HepG2 (cell line): Measurements from ENCODE around the gene UCK2. TPM values are rescaled to one million over a fixed set of nuclear protein-coding genes. Genes with fewer than 3 reads are reported as not detected.

Experiments used
- CEBPG ChIP-seq: IDR thresholded peaks from 2 replicates; pipeline ENCODE4 v1.6.1; 2016
- KDM6A ChIP-seq: IDR thresholded peaks from 2 replicates; pipeline ENCODE4 v1.6.1; 2016; ENCODE audit warnings: low read depth
- MATR3 ChIP-seq: sonication (generic); formaldehyde crosslinking; IDR thresholded peaks from 2 replicates; pipeline ENCODE4 v1.4.0; 2020; ENCODE audit warnings: missing genetic modification reagents
- TCF7L2 ChIP-seq: IDR thresholded peaks from 2 replicates; pipeline ENCODE4 v1.6.1; 2011; ENCODE audit warnings: mild to moderate bottlenecking, low read depth, low read length, moderate library complexity
- polyA plus RNA-seq, 8 experiments: library from polyadenylated mRNA; depleted of rRNA in 3 of 8; stranded (reverse) in 7 of 8; unstranded in 1 of 8; fragments of >200 nt; fragmentation: Illumina TruSeq in 4 of 8; extraction: Trizol in 4 of 8; gene quantifications; 2 replicates each; pipeline versions ENCODE4 v1.2.1 to v1.2.3, GENCODE V29; 2011 to 2016; ENCODE audit warnings: low read depth in 4 of 8, missing spikeins in 1 of 8, mixed read lengths in 1 of 8; ENCODE audit not compliant: insufficient read depth in 1 of 8
- total RNA-seq, 5 experiments: library from RNA; depleted of rRNA; stranded (reverse); fragments of >200 nt; fragmentation: Illumina TruSeq; extraction: Trizol; gene quantifications; 2 replicates each; pipeline ENCODE4 v1.2.3, GENCODE V29; 2016; ENCODE audit warnings: low read depth in 1 of 5
- TF ChIP-seq, protein P1 (sequence below): sonication (generic); formaldehyde crosslinking; IDR thresholded peaks from 2 replicates; pipeline ENCODE4 v1.5.0; 2020; ENCODE audit warnings: mild to moderate bottlenecking, missing genetic modification reagents, borderline replicate concordance
- TF ChIP-seq, protein P2 (sequence below): IDR thresholded peaks from 2 replicates; pipeline ENCODE4 v1.6.1; 2016; ENCODE audit warnings: missing compliant biosample characterization, missing genetic modification reagents, borderline replicate concordance

The UCK2 gene
- total and polyA plus RNA-seq, 2 of the 13 experiments (the other 11 are each of a cell fraction or from before 2014, with no cell fraction given), result 64.3 to 78.0 TPM

- TF ChIP-seq, protein P1, sequence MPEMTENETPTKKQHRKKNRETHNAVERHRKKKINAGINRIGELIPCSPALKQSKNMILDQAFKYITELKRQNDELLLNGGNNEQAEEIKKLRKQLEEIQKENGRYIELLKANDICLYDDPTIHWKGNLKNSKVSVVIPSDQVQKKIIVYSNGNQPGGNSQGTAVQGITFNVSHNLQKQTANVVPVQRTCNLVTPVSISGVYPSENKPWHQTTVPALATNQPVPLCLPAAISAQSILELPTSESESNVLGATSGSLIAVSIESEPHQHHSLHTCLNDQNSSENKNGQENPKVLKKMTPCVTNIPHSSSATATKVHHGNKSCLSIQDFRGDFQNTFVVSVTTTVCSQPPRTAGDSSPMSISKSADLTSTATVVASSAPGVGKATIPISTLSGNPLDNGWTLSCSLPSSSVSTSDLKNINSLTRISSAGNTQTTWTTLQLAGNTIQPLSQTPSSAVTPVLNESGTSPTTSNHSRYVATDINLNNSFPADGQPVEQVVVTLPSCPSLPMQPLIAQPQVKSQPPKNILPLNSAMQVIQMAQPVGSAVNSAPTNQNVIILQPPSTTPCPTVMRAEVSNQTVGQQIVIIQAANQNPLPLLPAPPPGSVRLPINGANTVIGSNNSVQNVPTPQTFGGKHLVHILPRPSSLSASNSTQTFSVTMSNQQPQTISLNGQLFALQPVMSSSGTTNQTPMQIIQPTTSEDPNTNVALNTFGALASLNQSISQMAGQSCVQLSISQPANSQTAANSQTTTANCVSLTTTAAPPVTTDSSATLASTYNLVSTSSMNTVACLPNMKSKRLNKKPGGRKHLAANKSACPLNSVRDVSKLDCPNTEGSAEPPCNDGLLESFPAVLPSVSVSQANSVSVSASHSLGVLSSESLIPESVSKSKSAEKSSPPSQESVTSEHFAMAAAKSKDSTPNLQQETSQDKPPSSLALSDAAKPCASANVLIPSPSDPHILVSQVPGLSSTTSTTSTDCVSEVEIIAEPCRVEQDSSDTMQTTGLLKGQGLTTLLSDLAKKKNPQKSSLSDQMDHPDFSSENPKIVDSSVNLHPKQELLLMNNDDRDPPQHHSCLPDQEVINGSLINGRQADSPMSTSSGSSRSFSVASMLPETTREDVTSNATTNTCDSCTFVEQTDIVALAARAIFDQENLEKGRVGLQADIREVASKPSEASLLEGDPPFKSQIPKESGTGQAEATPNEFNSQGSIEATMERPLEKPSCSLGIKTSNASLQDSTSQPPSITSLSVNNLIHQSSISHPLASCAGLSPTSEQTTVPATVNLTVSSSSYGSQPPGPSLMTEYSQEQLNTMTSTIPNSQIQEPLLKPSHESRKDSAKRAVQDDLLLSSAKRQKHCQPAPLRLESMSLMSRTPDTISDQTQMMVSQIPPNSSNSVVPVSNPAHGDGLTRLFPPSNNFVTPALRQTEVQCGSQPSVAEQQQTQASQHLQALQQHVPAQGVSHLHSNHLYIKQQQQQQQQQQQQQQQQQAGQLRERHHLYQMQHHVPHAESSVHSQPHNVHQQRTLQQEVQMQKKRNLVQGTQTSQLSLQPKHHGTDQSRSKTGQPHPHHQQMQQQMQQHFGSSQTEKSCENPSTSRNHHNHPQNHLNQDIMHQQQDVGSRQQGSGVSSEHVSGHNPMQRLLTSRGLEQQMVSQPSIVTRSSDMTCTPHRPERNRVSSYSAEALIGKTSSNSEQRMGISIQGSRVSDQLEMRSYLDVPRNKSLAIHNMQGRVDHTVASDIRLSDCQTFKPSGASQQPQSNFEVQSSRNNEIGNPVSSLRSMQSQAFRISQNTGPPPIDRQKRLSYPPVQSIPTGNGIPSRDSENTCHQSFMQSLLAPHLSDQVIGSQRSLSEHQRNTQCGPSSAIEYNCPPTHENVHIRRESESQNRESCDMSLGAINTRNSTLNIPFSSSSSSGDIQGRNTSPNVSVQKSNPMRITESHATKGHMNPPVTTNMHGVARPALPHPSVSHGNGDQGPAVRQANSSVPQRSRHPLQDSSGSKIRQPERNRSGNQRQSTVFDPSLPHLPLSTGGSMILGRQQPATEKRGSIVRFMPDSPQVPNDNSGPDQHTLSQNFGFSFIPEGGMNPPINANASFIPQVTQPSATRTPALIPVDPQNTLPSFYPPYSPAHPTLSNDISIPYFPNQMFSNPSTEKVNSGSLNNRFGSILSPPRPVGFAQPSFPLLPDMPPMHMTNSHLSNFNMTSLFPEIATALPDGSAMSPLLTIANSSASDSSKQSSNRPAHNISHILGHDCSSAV (CRISPR knock-in tag), result no peak
- TF ChIP-seq KDM6A (no peak), MATR3 (no peak), TCF7L2 (peak; percentile 46; the same call in 1 of the 2 replicates), CEBPG (CRISPR knock-in tag) (peak; percentile 28; the same call in 1 of the 2 replicates)
- TF ChIP-seq, protein P2, sequence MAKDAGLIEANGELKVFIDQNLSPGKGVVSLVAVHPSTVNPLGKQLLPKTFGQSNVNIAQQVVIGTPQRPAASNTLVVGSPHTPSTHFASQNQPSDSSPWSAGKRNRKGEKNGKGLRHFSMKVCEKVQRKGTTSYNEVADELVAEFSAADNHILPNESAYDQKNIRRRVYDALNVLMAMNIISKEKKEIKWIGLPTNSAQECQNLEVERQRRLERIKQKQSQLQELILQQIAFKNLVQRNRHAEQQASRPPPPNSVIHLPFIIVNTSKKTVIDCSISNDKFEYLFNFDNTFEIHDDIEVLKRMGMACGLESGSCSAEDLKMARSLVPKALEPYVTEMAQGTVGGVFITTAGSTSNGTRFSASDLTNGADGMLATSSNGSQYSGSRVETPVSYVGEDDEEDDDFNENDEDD, result no peak
- TF ChIP-seq, all 625 proteins: peak for 137
Observed at GRCh38 chr1:165871311-165872067, 44.1 kb downstream of the UCK2 start (continued).
